Pons (tissue), 1 donor: ENCODE results near the gene IQSEC3.
"Not testable (repeated sequence)": the region's sequence is repeated elsewhere in the genome, so short reads cannot be mapped to it uniquely, and the experiment has no call there.

Source experiments
- DNase-seq: peaks from one replicate; pipeline ENCODE4 v3.0.0-alpha.2; 2016; ENCODE audit warnings: low spot score

The IQSEC3 gene

DNA sequence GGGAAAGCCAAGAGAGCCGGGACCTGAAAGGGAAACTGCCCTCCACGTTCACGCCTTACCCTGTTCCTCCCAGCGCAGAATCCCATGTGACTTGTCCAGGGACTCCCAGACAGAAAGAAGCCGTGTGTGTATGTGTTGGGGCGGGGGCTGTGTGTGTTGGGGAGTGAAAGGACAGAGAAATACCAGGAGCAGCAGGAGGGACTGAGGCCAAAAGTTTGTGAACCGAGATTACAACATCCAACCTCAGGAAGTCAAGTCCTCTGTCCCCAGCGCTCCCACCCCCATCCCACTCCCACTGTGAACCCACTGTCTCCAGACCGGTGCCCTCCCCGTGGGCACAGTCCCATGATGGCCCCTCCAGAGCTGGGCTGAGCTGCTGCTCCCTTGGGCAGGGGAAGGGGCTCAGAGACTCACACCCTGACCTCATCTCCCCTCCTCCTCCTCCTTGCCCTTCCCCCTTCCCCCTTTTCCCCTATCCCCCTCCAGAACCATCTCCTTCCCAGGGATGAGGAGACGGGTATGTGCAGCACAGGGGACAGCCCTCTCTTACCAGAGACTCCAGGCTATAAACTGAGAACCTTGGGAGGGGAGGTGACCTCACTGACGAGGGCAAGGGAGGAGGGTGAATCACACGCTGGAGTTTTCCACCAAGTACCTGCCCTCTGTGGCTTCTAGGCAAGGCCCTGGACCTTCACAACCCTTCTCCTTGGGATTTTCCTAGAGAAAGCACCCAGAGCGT is 147.6 kb downstream of the IQSEC3 start, which contains the start of gene SLC6A12:
Gene SLC6A12, minus strand, starts transcription at position 155 of the 739 bp plus-strand sequence. CDS start 4,171 bp downstream, outside the sequence.
- no peak for DNase-seq

DNA sequence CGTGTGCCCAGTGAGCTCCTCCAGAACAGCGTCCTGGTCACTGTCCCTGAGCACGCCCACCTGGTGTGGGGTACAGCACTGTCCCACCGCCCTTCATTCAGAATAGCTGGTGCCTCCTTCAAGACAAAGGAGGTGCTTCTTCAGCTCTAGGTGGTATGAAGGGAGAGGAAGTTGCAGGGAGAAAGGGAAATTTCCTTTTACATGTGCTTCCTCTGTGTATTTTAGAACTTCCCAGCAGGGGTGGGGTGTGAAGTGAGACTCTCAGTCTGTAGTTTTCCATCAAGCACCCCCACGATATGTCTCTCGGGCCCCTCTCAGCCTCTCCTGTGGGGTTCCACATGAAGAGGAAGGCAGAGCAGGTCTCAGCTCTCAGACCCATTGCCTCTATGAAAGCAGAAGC is 148.5 kb downstream of the IQSEC3 start:
- DNase-seq: no peak

DNA sequence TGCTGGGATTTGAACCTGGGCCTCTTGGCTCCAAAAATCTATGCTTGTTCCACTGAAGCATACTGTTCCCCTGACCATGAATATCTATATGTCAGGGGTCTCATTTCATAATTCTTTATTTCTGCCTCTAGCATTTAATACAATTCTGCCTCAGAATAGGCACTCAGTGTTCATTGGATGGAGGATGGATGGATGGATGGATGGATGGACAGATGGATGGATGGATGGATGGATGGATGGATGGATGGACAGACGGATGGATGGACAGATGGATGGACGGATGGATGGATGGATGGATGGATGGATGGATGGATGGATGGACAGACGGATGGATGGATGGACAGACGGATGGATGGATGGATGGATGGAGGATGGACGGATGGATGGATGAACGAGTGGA is 150.5 kb downstream of the IQSEC3 start:
- DNase-seq: not testable (repeated sequence)

- DNase-seq: no peak
Observed at GRCh38 chr12:218221-218620, 151.7 kb downstream of the IQSEC3 start.

- no peak for DNase-seq
Observed at GRCh38 chr12:218728-219590, 152.4 kb downstream of the IQSEC3 start.

DNA sequence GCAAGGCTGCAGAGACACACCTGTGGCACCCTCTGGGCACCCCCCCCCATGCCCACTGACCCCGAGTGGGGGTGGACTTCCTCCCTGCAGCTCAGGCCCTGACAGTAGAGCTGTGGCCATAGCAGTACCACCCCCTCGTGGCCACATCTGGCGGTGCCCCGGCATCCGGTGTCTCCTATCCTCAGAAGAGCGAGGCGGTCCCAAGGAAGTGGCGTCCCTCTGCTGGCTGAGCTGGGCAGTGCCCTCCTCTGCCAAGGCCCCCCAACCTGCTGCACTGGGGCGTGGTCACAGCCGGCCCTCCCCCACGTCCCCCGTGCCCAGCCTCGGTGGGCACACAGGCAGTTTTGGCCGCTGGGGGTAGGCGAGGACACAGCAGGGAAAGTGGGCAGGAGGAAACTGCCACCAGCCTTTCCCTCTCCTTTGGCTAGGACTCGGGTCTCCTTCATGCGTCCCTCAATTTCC is 153.4 kb downstream of the IQSEC3 start:
- peak; percentile 45 for DNase-seq

DNA sequence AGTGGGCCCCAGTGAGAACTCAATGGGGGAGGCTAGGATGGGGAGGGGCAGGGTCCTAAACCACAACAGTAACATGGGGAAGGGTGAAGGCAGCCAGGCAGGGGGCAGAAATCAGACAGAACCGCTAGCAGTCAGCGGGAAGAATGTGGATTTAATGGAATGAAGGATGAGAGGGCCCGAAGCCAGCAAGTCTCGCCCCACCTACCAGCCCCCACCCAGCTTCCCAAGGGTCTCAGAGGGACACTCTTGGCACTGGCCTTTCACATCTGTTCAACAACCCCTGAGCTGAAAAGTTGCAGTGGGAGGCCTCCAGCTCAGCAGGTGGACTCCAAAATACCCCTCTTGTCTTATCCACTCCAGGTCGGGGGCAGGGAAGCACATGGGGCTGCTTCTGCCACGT is 153.9 kb downstream of the IQSEC3 start:
- no peak for DNase-seq

DNA sequence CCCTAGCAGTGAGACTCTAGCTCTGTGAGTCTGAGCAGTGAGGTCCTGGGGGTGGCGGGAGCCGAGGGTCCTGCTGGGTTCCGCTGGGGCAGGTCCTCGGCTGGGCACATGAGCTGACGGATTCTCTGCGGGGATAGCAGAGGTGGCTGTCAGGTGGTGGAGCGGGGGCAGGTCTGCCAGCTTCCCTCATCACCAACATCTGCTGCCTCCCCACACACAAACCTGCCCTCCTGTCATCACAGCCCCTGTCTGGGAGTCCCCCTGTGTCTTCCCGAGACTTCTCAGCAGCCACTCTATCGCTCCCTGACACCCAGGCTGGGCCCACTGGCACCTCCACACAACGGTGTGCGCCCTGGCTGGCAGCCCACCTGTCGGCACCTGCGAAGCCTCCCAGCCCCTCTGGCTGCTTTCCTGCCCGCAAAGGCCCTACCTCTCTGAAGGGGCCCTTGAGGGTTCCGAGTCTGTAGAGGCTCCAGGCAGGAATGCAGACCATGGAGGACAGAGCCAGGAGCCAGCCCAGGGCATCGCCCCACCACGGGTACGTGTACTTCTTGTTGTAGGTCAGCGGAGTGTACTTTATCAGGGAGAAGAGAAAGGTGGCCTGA is 154.5 kb downstream of the IQSEC3 start:
- DNase-seq: no peak

- no peak for DNase-seq
Observed at GRCh38 chr12:221736-222135, 155.2 kb downstream of the IQSEC3 start.

DNA sequence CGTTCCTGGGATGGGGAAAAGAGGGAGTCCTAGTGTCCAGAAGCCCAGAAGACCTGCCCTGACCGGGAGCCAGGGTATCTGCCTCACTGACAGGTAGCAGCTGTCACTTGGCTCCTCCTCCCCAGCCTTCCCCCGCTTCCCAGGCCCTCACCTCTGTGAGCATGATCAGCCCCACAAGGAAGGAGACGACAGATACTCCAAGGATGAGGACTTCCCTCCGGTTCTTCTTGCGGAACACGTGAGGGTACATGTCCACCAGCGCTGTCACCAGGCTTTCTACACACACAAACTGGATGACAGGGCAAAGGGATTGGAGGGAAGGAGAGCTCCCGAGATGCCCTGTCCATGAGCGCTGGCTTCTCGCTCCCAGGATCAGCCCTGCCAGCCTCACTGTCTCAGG is 157.3 kb downstream of the IQSEC3 start:
- no peak for DNase-seq

- no peak for DNase-seq
Observed at GRCh38 chr12:224330-224729, 157.8 kb downstream of the IQSEC3 start.

GRCh38 chr12:225012-225411 is 158.4 kb downstream of the IQSEC3 start:
- DNase-seq: no peak

DNA sequence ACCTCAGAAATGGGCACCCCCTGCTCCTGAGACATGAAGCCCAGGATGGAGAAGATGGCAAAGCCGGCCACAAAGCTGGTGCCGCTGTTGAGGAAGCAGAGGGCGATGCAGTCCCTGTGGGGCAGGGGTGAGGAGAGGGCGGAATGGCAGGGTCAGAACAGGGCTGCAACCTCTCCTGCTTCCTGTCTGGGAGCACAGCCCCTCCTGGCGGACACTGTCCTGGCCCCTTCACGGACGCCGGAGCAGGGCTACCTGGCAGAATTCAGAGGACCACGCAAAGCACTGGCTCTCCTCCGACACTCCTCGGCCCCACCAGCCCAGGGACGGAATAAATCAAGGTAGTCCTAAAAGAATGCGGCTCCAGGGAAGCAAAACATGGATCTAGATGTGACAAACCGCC is 159.8 kb downstream of the IQSEC3 start:
- no peak for DNase-seq

DNA sequence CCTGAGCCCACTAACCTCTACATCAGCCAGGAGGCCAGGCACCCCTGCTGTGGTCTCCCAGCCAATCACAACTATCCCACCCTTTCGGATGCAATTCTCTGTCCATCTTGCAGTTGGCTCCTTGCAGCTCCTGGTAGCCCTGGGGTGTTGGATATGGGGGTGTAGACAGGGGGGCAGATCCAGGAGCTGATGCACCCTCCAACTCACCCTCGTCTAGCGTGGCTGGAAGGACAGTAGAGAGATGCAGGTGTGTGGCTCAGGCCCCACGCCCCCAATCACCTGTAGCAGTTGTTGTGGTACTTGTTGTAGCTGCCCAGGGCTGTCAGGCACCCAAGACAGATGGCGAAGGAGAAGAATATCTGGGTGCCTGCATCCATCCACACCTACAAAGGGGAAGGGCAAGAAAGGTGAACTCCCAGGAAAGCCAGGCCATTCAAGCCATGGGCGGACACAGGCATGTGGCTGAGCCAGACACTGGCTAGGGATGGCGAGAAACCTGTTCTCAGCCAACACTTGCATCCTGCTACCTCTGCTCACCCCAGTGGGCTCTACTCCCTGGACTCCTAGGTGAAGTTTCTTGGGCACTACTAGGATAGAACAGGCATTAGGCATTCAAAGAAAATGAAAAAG is 160.8 kb downstream of the IQSEC3 start:
- no peak for DNase-seq
